ENCODE results near the gene PERCC1.
"Not testable (repeated sequence)": the region's sequence is repeated elsewhere in the genome, so short reads cannot be mapped to it uniquely, and the experiment has no call there.

The PERCC1 gene

DNA sequence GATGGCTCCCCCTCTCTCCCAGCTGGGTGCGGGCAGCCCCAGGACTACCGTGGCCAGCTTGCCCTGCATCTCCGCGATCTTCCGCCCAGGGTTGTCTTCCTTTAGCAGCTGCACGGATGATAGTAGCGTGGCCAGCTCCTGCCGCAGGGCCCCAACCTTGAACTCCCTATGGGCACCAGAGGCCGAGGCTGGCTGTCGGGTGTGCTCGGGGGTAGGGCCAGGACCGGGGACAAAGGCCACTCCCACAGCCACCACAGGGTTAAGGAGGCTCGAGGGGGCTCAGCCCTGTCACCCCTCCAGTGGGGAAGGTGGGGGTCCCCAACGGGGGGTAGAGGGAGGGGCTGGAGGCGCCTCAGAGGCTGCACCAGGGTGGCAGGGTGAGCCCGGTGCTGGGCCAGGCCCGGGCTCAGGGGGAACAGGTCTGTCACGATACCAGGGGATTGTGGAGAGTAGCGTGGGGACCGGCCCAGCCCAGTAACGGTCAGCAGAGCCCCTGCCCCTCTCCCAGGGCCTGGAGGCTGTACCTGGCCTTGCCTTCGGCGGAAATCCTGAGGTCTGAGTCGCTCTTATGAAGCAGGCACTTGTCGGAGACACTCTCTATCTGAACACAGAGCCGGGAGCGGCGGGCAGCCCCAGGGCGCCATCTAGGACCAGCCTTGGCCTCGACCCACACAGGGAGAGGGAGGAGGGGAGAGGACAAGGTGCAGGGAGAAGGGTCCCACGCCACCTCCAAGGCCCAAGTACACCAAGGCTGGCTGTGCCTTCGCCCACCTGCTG lies 5.2 kb downstream of the PERCC1 start:
- DNase-seq: no peak

DNA sequence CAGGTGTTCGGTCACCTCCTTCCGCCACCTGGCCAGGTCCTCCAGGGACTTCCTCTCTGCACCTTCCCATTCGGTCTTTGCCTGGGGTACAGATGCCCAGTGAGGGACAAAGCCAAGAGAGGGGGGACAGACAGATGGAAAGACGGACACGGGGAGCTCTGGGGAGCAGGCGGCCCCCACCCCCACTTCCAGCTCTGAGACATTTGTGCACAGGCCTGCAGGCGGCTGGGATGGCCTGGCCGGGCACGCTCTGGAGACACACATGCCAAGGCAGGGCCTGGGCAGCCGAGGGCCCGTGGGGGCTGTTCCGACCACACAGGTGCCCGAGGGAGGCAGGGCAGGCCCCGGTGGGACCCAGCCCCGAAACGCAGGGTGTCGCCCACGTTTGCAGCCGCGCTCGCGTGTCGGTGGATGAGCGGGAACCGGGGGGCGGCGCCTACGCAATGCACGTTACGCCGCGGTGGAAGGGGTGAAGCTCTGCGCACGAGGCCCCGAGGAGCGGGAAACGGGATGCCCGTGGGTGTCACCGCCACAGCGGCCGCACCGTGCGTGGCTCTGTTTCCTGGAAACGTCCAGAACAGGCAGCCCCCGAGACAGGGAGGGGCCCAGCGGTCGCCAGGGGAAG lies 6.0 kb downstream of the PERCC1 start:
- no peak for DNase-seq

DNA sequence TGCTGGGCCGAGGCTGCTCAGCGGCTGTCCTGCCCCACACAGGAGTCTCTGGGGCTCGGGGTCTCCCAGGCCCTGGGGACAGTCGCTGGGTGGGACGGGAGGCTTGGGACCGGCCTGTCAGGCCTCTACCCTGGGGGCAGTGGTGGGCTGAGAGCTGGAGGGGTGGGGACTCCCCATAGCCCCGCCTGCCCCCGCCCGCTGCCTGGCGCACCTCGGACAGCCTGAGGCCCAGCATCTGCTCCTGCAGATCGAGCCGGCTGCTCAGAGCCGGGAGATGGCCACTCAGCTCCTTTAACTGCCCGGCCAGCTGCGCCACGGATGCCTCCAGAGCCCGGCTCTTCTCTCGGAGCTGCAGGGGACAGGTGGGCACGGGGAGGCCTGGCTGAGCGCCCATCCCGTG lies 6.7 kb downstream of the PERCC1 start:
- no peak for DNase-seq

DNA sequence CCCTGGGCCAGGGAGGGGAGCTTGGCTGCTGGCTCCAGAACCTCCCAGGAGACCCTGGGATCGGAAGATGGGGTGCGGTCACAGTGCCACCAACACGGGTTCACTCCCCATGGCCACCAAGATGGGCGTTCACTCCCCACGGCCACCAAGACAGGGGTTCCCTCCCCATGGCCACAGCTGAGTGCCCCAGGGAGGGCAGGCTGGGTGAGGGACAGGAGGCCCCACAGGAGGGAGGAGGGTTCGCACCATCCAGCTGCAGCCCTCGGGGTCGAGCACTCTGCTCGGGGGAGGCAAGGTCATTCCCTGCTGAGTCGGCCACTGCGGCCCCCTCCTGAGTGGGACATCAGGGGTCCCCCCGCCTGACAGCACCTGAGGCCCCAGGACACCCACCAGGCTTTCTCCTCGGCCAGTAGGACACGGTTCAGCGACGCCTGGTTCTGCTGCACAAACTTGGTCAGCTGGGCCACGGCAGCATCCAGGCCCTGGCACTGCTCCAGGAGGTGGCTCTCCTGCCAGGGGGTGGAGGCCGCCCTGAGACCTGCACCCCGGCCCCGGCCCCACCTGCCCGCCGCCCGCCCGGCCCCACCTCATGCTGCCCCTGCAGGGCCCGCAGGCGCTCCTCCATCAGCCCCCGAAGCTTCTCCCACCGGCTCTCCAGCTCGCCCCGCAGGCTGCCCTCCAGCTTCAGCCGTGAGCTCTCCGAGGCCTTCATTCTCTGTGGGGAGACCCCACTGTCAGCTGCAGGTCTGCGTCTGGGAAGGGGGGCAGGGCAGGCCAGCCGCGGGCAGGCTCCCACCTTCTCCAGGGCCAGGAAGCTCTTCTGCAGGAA lies 7.6 kb downstream of the PERCC1 start:
- DNase-seq: no peak

DNA sequence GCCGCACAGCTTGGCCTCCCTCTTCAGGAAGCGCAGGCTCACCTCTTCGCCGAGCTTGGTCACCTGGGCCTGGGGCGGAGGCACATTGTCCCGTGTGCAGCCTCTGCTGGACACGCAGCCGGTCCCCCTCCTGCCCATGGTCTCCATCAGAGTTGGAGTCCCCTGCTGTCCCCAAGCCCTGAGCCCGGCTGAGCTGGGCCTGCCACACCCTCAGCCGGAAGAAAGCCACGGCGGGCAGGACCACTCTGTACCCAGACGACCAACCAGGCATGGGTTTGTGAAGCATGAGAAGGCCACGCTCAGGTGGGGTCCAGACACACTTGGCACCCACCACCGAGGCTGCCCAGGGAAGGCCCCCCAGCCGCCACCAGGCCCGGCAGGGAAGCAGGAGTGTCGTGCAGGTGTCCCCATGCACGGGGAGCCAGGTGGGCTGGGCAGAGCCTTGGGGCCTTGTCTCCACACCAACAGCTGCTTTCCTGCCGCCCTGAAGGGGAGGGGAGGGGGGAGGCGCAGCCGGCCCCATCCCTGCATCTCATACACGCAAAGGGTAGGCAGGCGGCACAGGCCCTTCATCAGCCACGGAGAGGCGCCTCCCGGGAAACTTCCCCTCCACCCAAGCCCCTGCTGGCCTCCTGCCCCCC lies 8.3 kb downstream of the PERCC1 start:
- no peak for DNase-seq

DNA sequence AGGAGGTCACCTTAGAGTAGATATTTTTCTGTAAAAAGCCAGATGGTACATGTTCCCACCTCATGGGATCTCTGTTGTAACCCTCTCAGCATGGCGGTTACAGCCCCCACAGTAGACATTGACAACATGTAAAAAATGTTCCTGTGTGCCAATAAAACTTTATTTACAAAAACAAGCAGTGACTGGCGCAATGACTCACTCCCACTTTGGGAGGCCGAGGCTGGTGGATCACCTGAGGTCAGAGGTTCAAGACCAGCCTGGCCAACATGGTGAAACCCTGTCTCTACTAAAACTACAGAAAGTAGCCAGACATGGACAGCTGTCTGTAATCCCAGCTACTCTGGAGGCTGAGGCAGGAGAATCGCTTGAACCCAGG lies 8.8 kb downstream of the PERCC1 start:
- DNase-seq: not testable (repeated sequence)

DNA sequence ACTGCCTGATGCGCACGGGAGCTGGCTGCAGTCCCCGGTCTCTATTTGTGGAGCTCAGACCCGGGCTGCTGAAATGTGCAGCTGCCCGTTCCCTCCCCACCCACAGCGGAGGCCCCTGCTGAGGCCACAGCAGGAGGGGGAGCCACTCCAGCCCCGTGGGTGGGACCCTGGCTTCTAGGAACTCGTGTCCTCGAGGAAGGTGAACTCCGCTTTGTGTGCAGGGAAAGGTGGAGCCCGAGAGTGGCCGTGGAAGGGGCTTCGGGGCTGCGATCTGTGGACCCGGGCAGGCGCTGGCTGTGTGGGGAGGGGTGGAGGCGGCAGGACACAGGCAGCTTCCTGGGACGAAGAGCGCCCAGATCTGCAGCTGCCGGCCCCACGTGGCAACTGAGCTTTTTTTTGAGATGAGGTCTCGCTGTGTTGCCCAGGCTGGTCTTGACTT lies 10.5 kb downstream of the PERCC1 start:
- DNase-seq: no peak

DNA sequence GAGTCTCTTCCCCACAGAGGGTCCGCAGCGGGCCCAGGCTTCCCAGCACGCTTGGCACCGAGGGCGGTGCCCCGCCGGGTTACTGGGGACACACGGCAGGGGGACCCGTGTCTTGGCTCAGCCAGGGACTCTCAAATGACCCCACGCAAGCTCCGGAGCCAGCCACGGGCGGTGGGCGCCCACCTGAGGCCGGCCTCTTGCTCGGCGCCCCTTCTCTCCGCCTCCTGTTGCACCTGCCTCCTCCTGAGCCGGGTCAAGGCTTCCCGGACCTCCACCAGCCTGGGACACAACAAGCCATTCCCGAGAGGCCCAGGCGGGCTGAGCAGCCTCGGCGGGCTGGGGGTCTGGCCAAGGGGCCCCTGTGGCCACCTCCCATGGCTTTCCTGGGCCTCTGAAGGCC lies 11.8 kb downstream of the PERCC1 start:
- DNase-seq: no peak

DNA sequence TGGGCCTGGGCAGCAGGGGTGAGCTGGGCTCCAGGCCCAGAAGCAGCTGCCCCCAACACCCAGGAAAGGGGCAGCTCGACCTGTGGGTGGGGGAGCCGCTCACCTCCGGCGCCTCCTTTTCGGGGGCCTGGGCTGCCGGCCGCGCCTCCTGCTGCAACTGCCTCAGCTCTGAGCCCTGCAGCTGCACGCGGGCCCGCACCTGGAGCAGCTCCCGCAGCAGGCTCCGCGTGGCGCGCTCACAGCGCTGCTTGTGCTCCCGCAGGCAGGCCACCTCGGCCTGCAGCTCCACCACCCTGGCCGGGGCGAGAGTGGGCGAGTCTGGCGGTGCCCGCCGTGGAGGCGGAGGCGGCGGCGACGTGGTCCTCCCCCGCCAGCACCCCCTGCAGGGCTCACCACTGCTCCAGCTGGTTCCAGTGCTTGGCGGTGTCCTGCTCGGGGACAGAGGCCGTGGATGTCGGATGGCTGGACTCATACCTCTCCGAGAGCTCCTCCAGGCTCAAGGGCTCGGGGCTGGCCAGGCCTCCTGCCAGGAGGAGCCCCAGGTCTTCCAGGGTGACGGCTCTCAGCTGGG lies 12.6 kb downstream of the PERCC1 start:
- no peak for DNase-seq

DNA sequence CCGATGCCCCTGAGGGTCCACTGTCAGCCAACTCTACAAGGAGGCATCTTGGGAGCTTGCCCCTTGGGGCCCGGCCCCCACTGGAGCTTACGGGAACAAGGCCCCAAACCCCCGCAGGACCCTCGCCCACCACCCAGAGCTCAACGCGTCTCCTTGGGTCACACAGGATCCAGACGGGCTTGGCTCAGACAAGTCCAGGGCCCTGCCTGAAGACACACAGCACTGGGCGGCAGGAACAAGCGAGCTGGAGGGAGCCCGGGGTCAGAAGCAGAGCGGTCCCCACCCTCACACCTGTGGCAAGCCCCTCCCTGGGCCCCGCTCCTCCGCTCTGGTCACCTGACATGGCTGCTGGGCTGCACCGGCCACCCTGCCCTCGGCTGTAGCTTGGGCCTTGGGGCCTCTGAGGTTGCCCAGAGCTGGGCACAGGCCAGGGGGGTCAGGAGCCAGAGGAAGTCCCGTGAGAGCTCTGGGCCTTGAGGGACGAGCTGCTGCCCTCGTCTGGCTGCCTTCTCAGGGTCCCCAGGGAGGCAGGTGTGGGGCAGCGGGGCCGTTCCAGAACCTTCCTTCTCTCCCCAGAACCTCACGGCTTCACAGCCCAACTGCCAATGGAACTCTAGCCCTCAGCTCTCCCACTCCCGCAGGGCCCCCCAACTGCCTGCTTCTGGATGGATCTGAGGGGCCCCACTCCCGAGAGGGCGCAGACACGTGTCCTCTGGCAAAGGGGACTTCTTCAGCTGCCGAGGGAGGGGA lies 13.3 kb downstream of the PERCC1 start, which contains the start of gene CCDC154:
Gene CCDC154 (minus strand): TSS at position 577 of the 750 bp plus-strand sequence. CDS start 234 bp downstream, at position 343.
- DNase-seq: no peak

DNA sequence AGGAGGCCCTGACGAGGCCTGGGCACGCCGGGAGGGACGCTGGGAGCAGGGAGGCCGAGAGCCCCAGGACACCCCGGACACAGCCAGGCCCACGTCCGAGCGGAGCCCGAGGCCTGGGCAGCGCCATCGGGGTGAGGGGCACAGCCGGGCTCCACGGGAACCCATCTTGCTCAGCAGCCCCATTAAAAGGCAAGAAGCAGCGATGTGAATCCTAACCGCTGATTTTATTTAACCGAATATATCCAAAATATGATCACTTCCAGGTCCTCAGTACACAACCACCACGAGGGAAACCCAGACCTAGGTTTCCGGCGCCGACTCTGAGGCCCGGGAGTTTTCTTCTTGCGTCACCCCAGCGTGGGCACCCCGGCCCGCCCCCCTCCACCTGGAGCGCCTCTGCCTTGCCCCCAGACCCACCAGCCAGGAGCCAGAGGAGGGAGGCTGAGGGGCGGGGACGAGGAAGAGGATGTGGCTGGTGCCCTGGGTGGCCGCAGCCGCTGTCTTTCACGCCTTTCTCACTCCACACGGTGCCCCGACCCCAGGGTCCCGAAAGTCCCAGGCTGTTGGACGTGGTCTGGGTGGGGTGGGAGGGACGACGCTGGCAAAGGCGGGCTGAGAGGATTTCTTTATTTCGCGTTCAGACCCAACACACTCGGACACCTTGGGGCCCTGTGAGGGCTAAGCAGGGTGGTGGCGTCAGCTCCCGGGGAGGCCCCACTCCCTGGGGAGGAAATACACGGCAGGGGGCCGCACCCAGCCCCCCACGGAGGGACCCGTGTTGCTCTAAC lies 14.0 kb downstream of the PERCC1 start:
- no peak for DNase-seq

DNA sequence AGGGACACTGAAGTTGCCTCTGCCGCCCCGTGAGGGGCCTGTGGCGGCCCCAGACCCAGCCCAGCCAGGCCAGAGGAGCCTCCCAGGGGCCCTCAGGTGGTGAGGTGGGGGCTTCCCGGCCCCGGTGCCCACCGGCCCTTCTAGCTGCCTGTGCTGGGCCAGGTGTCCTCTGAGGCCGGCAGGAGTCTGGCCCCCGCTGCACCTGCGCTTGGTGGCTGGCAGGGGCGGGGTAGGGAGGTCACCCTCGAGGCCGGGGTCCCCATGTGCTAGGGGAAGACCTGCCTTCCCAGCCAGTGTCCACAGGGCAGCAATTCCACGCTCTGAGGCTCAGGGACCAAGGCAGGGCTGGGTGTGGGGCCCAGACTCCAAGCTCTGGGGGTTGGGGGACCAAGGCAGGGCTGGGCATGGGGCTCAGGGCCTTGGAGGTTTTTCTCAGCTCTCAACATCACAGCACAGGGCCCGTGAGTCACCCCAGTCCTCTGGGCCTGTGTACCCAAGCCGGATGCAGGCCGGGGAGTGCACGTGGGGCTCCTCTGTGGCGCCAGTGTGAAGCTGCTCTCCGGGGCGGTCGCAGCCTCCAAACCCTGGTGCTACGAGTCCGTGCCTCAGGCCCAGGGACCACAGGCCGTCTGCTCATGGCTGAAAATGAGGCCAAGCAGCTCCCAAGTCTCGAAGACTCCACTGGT lies 14.8 kb downstream of the PERCC1 start:
- no peak for DNase-seq

DNA sequence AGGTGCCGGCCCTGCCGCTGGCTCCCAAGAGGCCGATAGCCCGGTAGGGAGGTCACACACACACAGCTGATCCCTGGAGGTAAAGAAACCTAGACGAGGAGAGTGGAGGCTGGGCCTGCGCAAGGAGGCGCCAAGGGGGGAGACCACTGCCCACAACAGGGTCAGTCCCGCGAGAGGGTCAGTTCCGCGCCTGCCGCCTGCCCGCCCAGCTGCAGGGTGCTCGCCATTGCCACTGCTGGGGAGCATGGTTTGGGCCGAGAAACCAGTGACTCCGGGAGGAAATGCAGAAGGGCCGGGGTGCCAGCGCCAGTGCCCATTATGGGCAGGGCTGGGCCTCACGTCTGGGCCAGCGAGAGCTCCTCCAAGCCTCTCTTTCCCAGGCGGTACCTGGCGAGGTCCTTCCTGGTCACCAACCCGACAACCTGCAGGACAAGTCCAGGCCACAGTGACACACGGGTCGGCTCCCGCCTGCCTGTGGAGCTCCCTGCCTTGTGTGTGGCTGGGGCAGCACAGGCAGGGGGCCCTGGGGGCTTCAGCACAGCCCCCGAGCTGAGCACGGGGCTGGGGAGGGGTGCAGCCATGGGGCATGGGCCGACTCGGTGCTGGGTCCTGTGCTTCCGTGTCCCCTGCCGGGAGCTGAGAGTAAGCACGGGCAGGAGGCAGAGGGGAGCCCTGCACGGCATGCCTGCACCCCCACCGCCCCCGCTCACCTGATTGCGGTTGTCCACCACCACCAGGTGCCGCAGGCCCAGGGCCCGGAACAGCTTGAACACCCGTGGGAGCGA lies 15.6 kb downstream of the PERCC1 start:
- no peak for DNase-seq

DNA sequence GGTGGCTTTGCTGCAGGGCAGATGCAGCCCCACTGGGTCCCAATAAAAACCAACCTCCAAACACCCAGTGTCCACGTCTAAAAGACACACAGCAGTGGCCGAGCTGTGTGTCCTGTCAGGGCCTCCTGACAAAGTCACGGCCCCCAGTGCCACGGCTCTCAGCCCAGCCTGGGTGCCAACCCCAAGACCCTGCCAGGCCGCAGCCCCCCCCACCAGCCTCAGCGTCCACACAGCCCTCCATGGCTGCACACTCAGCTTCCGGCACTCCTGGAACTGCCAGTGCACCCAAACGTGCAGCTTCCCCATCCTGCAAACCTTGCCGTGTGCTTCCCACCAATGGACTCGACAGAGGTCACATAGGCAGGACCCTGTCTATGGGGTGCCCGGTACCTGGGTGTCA lies 17.1 kb downstream of the PERCC1 start:
- no peak for DNase-seq

DNA sequence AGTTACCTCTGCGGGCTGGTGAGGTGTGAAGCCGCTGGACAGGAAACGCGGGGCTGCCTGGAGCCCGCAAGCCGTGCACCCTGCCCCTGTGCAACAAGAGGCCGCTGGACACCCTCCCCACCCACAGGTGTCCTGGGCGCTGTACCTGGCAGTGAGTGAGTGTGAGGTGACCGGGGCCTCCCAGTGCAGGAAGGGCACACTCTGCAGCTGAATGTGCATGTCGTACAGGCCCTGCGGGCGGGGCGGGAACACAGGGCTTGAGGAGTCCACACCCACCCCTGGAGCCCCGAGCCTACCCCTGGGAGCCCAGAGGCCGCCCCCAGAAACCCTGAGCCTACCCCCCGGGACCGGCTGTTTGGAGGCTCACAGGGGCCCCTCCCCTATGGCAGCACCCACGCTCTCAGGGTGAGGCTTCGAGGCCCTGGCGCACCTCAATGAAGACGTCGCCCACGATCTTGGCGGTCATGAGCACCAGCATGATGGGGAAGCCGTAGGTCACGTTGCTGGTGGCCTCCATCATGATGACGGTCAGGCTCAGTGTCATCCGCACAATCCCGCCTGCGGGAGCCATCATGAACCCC lies 17.7 kb downstream of the PERCC1 start:
- DNase-seq: no peak

DNA sequence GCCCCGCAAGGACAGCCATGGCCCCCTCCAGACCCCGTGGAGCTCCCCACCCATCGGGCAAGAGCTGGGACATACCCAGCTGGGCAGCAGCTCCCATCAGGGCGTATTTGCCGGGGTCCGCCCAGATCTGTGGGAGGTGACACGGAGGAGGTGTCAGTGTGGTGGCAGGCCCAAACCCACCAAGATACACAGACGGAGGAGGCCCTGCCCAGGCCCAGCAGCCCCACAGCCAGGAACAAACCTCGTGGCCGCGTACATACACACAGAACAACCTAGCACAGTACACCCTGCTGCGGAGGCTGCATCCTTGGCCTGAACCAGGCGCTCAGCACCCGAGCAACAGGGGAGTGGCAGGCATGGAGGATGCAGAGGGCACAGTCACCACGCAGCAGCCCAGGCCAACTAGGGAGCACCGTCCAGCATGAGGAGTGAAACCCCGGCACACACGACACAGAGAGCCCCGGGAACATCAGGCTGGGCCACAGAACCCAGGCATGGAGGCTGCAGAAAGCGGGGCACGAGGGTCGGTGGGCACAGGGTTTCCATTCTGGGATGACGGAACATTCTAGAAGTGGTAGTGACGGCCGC lies 18.4 kb downstream of the PERCC1 start:
- no peak for DNase-seq

DNA sequence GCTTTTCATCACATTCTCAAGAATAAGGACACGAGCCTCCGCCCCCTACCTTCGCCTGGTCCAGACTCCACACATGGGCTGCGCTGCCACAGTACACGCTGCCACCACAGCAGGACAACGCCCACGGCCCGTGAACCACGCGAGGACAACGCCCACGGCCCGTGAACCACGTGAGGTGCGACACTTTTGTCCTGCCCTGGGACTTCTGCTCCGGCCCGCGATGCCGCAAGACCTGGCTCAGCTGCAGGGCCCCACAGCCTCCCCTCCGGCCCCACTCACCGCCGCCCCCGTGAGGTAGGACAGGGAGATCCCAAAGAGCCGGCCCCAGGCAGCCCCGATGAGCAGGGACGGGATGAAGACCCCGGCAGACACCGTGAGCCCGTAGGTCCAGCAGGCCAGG lies 19.3 kb downstream of the PERCC1 start:
- DNase-seq: no peak

DNA sequence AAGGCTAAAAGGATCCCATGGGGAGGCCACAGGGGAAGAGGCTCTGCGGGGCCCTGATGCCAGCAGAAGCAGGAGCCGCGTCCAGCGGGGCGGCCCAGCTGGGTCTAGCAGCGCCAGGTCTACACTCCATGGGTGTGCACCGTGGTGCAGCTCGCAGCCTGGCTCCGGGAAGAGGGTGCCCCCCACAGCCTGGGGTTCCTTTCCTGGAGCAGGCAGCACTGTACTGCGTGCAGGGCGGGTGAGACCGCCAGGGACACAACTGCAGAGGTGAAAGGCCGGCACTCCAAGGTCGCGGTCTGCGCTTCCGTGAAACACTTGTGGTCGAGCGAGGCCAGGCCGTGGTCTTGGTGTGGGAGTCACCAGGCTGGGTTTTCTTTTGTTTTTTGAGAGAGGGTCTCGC lies 20.0 kb downstream of the PERCC1 start:
- DNase-seq: no peak
